HEK293 (cell line): ENCODE data around the gene KCTD15.

Experiments
- CTCF ChIA-PET: fragments of 350-600 bp; formaldehyde crosslinking; extraction: SDS; loops from one replicate; lab custom pipeline; 2021; ENCODE audit warnings: antibody characterized with exemption; lab: Yijun Ruan, JAX
- POLR2A ChIA-PET: fragments of 300-600 bp; formaldehyde crosslinking; extraction: SDS; loops from one replicate; lab custom pipeline; 2020; ENCODE audit warnings: antibody characterized with exemption, inconsistent platforms; lab: Yijun Ruan, JAX
- H3K27ac ChIP-seq: fragments of 200-500 bp; sonication (Bioruptor generic); 2 replicates; pipeline ENCODE4 v1.5.1; 2014; ENCODE audit warnings: low read depth, low read length, control low read depth, inconsistent platforms; ENCODE audit errors: extremely low read depth
- H3K36me3 ChIP-seq, 2 experiments: fragments of 200-500 bp in 1 of 2; sonication (Bioruptor generic) in 1 of 2; 1 replicate in 1 of 2; 2 replicates in 1 of 2; pipeline ENCODE4 v1.5.1; 2014 to 2017; ENCODE audit warnings: inconsistent platforms in 2 of 2, low read length in 2 of 2; ENCODE audit not compliant: control insufficient read depth in 2 of 2, insufficient read depth in 1 of 2
- H3K4me1 ChIP-seq: fragments of 200-500 bp; sonication (Bioruptor generic); 2 replicates; pipeline ENCODE4 v1.5.1; 2014; ENCODE audit warnings: mild to moderate bottlenecking, low read length, inconsistent platforms; ENCODE audit not compliant: control insufficient read depth, insufficient read depth
- H3K4me3 ChIP-seq: 2 replicates; pipeline ENCODE4 v1.5.1; 2011; ENCODE audit warnings: low read depth, mild to moderate bottlenecking, control low read depth, low read length, moderate library complexity
- H3K9me3 ChIP-seq: fragments of 200-500 bp; sonication (Bioruptor generic); 2 replicates; pipeline ENCODE4 v1.5.1; 2014; ENCODE audit warnings: low read depth, low read length, inconsistent platforms; ENCODE audit not compliant: control insufficient read depth, insufficient read depth
- EGR2 ChIP-seq: fragments of 450-650 bp; formaldehyde crosslinking; IDR thresholded peaks from 2 replicates; pipeline ENCODE4 v1.5.1; 2016; ENCODE audit warnings: low read depth, missing biosample characterization, missing genetic modification characterization
- KLF1 ChIP-seq: fragments of 450-650 bp; formaldehyde crosslinking; IDR thresholded peaks from 2 replicates; pipeline ENCODE4 v1.5.1; 2016; ENCODE audit warnings: missing biosample characterization, missing genetic modification characterization
- MYNN ChIP-seq: fragments of 450-650 bp; formaldehyde crosslinking; IDR thresholded peaks from 2 replicates; pipeline ENCODE4 v1.5.1; 2016; ENCODE audit warnings: missing biosample characterization, missing genetic modification characterization, borderline replicate concordance
- SCRT1 ChIP-seq: fragments of 450-650 bp; formaldehyde crosslinking; IDR thresholded peaks from 2 replicates; pipeline ENCODE4 v1.5.1; 2016; ENCODE audit warnings: missing biosample characterization, missing genetic modification characterization, borderline replicate concordance
- SCRT2 ChIP-seq: fragments of 450-650 bp; formaldehyde crosslinking; IDR thresholded peaks from 2 replicates; pipeline ENCODE4 v1.5.1; 2016; ENCODE audit warnings: missing biosample characterization, missing genetic modification characterization
- SP7 ChIP-seq: fragments of 450-650 bp; formaldehyde crosslinking; IDR thresholded peaks from 2 replicates; pipeline ENCODE4 v1.5.1; 2016; ENCODE audit warnings: missing biosample characterization, missing genetic modification characterization
- TCF7L2 ChIP-seq: IDR thresholded peaks from 2 replicates; pipeline ENCODE4 v1.6.1; 2011; ENCODE audit warnings: low read depth, mild to moderate bottlenecking, inconsistent platforms, low read length, moderate library complexity, borderline replicate concordance
- ZFHX2 ChIP-seq: fragments of 450-650 bp; formaldehyde crosslinking; conservative IDR thresholded peaks from 2 replicates; pipeline ENCODE4 v1.5.1; 2016; ENCODE audit warnings: missing biosample characterization, missing genetic modification characterization
- ZNF140 ChIP-seq: fragments of 450-650 bp; formaldehyde crosslinking; IDR thresholded peaks from 2 replicates; pipeline ENCODE4 v1.5.1; 2016; ENCODE audit warnings: missing biosample characterization, missing genetic modification characterization
- ZNF37A ChIP-seq: fragments of 450-650 bp; IDR thresholded peaks from 2 replicates; pipeline ENCODE4 v1.5.1; 2018; ENCODE audit warnings: missing biosample characterization, missing genetic modification characterization
- ZNF473 ChIP-seq: fragments of 450-650 bp; formaldehyde crosslinking; IDR thresholded peaks from 2 replicates; pipeline ENCODE4 v1.5.1; 2017; ENCODE audit warnings: missing biosample characterization, missing genetic modification characterization
- TF ChIP-seq, protein P1 (sequence below): fragments of 450-650 bp; formaldehyde crosslinking; IDR thresholded peaks from 2 replicates; pipeline ENCODE4 v1.5.1; 2016; ENCODE audit warnings: missing biosample characterization, missing genetic modification characterization, borderline replicate concordance
- TF ChIP-seq, protein P2 (sequence below): fragments of 450-650 bp; formaldehyde crosslinking; IDR thresholded peaks from 2 replicates; pipeline ENCODE4 v1.5.1; 2016; ENCODE audit warnings: missing biosample characterization, missing genetic modification characterization
- TF ChIP-seq, protein P3 (sequence below): fragments of 450-650 bp; formaldehyde crosslinking; IDR thresholded peaks from 2 replicates; pipeline ENCODE4 v1.5.1; 2016; ENCODE audit warnings: missing biosample characterization, missing genetic modification characterization

KCTD15 gene

GRCh38 chr19:33805840-33806433 lies 9.3 kb downstream of the KCTD15 start:
- Histone ChIP-seq H3K27ac (no peak overlapping the region), H3K4me1 (no peaks in the 10 kb centered on the region), H3K4me3 (no peak overlapping the region), H3K9me3 (no peaks in the 10 kb centered on the region), H3K36me3 (peaks cover 64 to 81% of the 10 kb centered on the region in 2 experiments)
- CTCF ChIA-PET, result interaction anchor here (0.6 to 1.8 kb wide), 4 partner anchors 11 to 379 kb away, joined by 3 to 9 read pairs (median 4); no protein-coding TSS in a partner anchor
- TF ChIP-seq, protein P1, sequence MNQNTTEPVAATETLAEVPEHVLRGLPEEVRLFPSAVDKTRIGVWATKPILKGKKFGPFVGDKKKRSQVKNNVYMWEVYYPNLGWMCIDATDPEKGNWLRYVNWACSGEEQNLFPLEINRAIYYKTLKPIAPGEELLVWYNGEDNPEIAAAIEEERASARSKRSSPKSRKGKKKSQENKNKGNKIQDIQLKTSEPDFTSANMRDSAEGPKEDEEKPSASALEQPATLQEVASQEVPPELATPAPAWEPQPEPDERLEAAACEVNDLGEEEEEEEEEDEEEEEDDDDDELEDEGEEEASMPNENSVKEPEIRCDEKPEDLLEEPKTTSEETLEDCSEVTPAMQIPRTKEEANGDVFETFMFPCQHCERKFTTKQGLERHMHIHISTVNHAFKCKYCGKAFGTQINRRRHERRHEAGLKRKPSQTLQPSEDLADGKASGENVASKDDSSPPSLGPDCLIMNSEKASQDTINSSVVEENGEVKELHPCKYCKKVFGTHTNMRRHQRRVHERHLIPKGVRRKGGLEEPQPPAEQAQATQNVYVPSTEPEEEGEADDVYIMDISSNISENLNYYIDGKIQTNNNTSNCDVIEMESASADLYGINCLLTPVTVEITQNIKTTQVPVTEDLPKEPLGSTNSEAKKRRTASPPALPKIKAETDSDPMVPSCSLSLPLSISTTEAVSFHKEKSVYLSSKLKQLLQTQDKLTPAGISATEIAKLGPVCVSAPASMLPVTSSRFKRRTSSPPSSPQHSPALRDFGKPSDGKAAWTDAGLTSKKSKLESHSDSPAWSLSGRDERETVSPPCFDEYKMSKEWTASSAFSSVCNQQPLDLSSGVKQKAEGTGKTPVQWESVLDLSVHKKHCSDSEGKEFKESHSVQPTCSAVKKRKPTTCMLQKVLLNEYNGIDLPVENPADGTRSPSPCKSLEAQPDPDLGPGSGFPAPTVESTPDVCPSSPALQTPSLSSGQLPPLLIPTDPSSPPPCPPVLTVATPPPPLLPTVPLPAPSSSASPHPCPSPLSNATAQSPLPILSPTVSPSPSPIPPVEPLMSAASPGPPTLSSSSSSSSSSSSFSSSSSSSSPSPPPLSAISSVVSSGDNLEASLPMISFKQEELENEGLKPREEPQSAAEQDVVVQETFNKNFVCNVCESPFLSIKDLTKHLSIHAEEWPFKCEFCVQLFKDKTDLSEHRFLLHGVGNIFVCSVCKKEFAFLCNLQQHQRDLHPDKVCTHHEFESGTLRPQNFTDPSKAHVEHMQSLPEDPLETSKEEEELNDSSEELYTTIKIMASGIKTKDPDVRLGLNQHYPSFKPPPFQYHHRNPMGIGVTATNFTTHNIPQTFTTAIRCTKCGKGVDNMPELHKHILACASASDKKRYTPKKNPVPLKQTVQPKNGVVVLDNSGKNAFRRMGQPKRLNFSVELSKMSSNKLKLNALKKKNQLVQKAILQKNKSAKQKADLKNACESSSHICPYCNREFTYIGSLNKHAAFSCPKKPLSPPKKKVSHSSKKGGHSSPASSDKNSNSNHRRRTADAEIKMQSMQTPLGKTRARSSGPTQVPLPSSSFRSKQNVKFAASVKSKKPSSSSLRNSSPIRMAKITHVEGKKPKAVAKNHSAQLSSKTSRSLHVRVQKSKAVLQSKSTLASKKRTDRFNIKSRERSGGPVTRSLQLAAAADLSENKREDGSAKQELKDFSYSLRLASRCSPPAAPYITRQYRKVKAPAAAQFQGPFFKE, result 0 out of 2 replicates have a peak, but pooled peaks have one; percentile 22
- TF ChIP-seq, protein P2, sequence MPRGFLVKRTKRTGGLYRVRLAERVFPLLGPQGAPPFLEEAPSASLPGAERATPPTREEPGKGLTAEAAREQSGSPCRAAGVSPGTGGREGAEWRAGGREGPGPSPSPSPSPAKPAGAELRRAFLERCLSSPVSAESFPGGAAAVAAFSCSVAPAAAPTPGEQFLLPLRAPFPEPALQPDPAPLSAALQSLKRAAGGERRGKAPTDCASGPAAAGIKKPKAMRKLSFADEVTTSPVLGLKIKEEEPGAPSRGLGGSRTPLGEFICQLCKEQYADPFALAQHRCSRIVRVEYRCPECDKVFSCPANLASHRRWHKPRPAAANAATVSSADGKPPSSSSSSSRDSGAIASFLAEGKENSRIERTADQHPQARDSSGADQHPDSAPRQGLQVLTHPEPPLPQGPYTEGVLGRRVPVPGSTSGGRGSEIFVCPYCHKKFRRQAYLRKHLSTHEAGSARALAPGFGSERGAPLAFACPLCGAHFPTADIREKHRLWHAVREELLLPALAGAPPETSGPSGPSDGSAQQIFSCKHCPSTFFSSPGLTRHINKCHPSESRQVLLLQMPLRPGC, result no peak
- TF ChIP-seq SCRT2 (tag by site-specific recombination) (peak; percentile 97), ZNF140 (tag by site-specific recombination) (no peak), MYNN (tag by site-specific recombination) (no peak), SP7 (no peak), SCRT1 (tag by site-specific recombination) (peak; percentile 96), TCF7L2 (no peak)
- TF ChIP-seq, protein P3, sequence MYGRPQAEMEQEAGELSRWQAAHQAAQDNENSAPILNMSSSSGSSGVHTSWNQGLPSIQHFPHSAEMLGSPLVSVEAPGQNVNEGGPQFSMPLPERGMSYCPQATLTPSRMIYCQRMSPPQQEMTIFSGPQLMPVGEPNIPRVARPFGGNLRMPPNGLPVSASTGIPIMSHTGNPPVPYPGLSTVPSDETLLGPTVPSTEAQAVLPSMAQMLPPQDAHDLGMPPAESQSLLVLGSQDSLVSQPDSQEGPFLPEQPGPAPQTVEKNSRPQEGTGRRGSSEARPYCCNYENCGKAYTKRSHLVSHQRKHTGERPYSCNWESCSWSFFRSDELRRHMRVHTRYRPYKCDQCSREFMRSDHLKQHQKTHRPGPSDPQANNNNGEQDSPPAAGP (tag by site-specific recombination), result no peak; the same call in 1 of the 2 replicates
- POLR2A ChIA-PET, result interaction anchor here (0.5 to 1.9 kb wide), 2 partner anchors 10 to 1757 kb away, joined by 3 to 7 read pairs; partner anchors contain the start of genes ATP4A and KCTD15

GRCh38 chr19:33806434-33806881 lies 9.8 kb downstream of the KCTD15 start:
- Histone ChIP-seq H3K27ac (no peak overlapping the region), H3K4me1 (no peaks in the 10 kb centered on the region), H3K9me3 (no peaks in the 10 kb centered on the region), H3K4me3 (no peak overlapping the region), H3K36me3 (peaks cover 63 to 80% of the 10 kb centered on the region in 2 experiments)
- POLR2A ChIA-PET, result interaction anchor here (0.5 to 0.7 kb wide), 2 partner anchors 9 to 1757 kb away, joined by 3 read pairs; partner anchors contain the start of genes ATP4A and KCTD15
- TF ChIP-seq EGR2 (tag by site-specific recombination) (peak; percentile 88), KLF1 (tag by site-specific recombination) (peak; percentile 89), ZNF37A (tag by site-specific recombination) (no peak), ZFHX2 (tag by site-specific recombination) (peak; percentile 81), ZNF473 (no peak)
- TF ChIP-seq, protein P3 (tag by site-specific recombination), result peak; percentile 83; the same call in 1 of the 2 replicates
- CTCF ChIA-PET, result interaction anchor here (0.6 to 1.8 kb wide), 5 partner anchors 10 to 290 kb away, joined by 3 to 9 read pairs (median 3); partner anchors contain the start of gene KCTD15
